ENCODE results near the gene WDR26. TPM values are rescaled to one million over a fixed set of nuclear protein-coding genes. Genes with fewer than 3 reads are reported as not detected.

WDR26 gene
- total RNA-seq, 1 donor from 2014 or later: 38.8 TPM

- no peak for TF ChIP-seq CTCF (IDR thresholded peaks at IDR 0.05; ENCODE audit: insufficient read depth, low read length, poor library complexity, severe bottlenecking)
- Histone ChIP-seq H3K27me3 (ENCODE audit: control insufficient read depth, insufficient read depth, low read length) (no peaks in the 10 kb centered on the region), H3K36me3 (ENCODE audit: control insufficient read depth, insufficient read depth, low read length) (no peaks in the 10 kb centered on the region), H3K4me3 (ENCODE audit: low read depth, low read length) (no peak overlapping the region)
- no peak for DNase-seq (ENCODE audit: low read depth)
Measured at GRCh38 chr1:224378855-224379631, 55.6 kb downstream of the WDR26 start.

GRCh38 chr1:224377676-224378006 lies 57.0 kb downstream of the WDR26 start:
- Histone ChIP-seq H3K27me3 (ENCODE audit: control insufficient read depth, insufficient read depth, low read length) (no peaks in the 10 kb centered on the region), H3K4me3 (ENCODE audit: low read depth, low read length) (no peak overlapping the region), H3K36me3 (ENCODE audit: control insufficient read depth, insufficient read depth, low read length) (no peaks in the 10 kb centered on the region)
- no peak for DNase-seq (ENCODE audit: low read depth)
- no peak for TF ChIP-seq CTCF (IDR thresholded peaks at IDR 0.05; ENCODE audit: insufficient read depth, low read length, poor library complexity, severe bottlenecking)

GRCh38 chr1:224375059-224375458 lies 59.5 kb downstream of the WDR26 start:
- Histone ChIP-seq H3K27me3 (ENCODE audit: control insufficient read depth, insufficient read depth, low read length) (no peaks in the 10 kb centered on the region), H3K4me3 (ENCODE audit: low read depth, low read length) (no peak overlapping the region), H3K36me3 (ENCODE audit: control insufficient read depth, insufficient read depth, low read length) (no peaks in the 10 kb centered on the region)
- no peak for TF ChIP-seq CTCF (IDR thresholded peaks at IDR 0.05; ENCODE audit: insufficient read depth, low read length, poor library complexity, severe bottlenecking)
- no peak for DNase-seq (ENCODE audit: low read depth)

- TF ChIP-seq CTCF (IDR thresholded peaks at IDR 0.05; ENCODE audit: insufficient read depth, low read length, poor library complexity, severe bottlenecking): no peak
- Histone ChIP-seq H3K27me3 (ENCODE audit: control insufficient read depth, insufficient read depth, low read length) (no peaks in the 10 kb centered on the region), H3K4me3 (ENCODE audit: low read depth, low read length) (no peak overlapping the region), H3K36me3 (ENCODE audit: control insufficient read depth, insufficient read depth, low read length) (no peaks in the 10 kb centered on the region)
- no peak for DNase-seq (ENCODE audit: low read depth)
Measured at GRCh38 chr1:224373008-224373590, 61.5 kb downstream of the WDR26 start.

- no peak for TF ChIP-seq CTCF (IDR thresholded peaks at IDR 0.05; ENCODE audit: insufficient read depth, low read length, poor library complexity, severe bottlenecking)
- peaks cover 1% of the 10 kb centered on the region for H3K36me3 ChIP-seq (ENCODE audit: control insufficient read depth, insufficient read depth, low read length)
- DNase-seq (ENCODE audit: low read depth): no peak
- no peaks in the 10 kb centered on the region for H3K27me3 ChIP-seq (ENCODE audit: control insufficient read depth, insufficient read depth, low read length)
- no peak overlapping the region for H3K4me3 ChIP-seq (ENCODE audit: low read depth, low read length)
Measured at GRCh38 chr1:224368409-224368808, 66.2 kb downstream of the WDR26 start.

GRCh38 chr1:224359207-224359606 lies 75.4 kb downstream of the WDR26 start:
- no peak for DNase-seq (ENCODE audit: low read depth)
- Histone ChIP-seq H3K36me3 (ENCODE audit: control insufficient read depth, insufficient read depth, low read length) (no peaks in the 10 kb centered on the region), H3K4me3 (ENCODE audit: low read depth, low read length) (no peak overlapping the region), H3K27me3 (ENCODE audit: control insufficient read depth, insufficient read depth, low read length) (no peaks in the 10 kb centered on the region)
- TF ChIP-seq CTCF (IDR thresholded peaks at IDR 0.05; ENCODE audit: insufficient read depth, low read length, poor library complexity, severe bottlenecking): no peak
